Endothelial cell of umbilical vein (primary cell): Measurements from ENCODE around the gene USP49. TPM values are rescaled to one million over a fixed set of nuclear protein-coding genes. Genes with fewer than 3 reads are reported as not detected.

Experiments used
- BruUV-seq: library from RNA; stranded (reverse); fragments of 400-500 nt; replicated peaks from 2 replicates; lab custom pipeline; 2021; lab: Mats Ljungman, UMichigan
- CTCF ChIA-PET: fragments of 300-600, 350-600 bp; sonication (Branson Sonifier 250); formaldehyde crosslinking; loops from one replicate; lab custom pipeline; 2021; ENCODE audit warnings: antibody characterized with exemption, inconsistent platforms; lab: Charles Lee
- POLR2A ChIA-PET: fragments of 300-600, 350-600 bp; sonication (Branson Sonifier 250); formaldehyde crosslinking; loops from one replicate; lab custom pipeline; 2021; ENCODE audit warnings: antibody characterized with exemption, inconsistent platforms; lab: Charles Lee
- DNase-seq: peaks from one replicate; pipeline ENCODE4 v3.0.0-alpha.2; 2011; ENCODE audit warnings: low read depth, low spot score
- FAIRE-seq: peaks from 2 replicates; lab custom pipeline; 2011; peaks lifted over from hg19 to GRCh38; lab: Jason Lieb, UNC
- H2AFZ ChIP-seq: 2 replicates; pipeline ENCODE4 v1.6.0; 2012; ENCODE audit warnings: low read depth, low read length, control low read depth, inconsistent platforms
- H3K27ac ChIP-seq: 2 replicates; pipeline ENCODE4 v1.5.1; 2011; ENCODE audit warnings: low read depth, mild to moderate bottlenecking, control low read depth, low read length, moderate library complexity; ENCODE audit not compliant: insufficient read depth
- H3K27me3 ChIP-seq, 2 experiments: 2 replicates each; pipeline versions ENCODE4 v1.6.0 to v1.6.1; 2011; ENCODE audit warnings: low read length in 2 of 2, mixed read lengths in 1 of 2; ENCODE audit not compliant: control insufficient read depth in 2 of 2, insufficient read depth in 2 of 2
- H3K36me3 ChIP-seq, 2 experiments: 2 replicates in 1 of 2; 3 replicates in 1 of 2; pipeline ENCODE4 v1.5.1; 2011; ENCODE audit warnings: low read length in 2 of 2, mild to moderate bottlenecking in 1 of 2, moderate library complexity in 1 of 2; ENCODE audit not compliant: control insufficient read depth in 2 of 2, insufficient read depth in 2 of 2; ENCODE audit errors: extremely low read depth in 1 of 2
- H3K4me1 ChIP-seq: 3 replicates; pipeline ENCODE4 v1.5.1; 2011; ENCODE audit warnings: mild to moderate bottlenecking, low read length; ENCODE audit not compliant: control insufficient read depth, insufficient read depth; ENCODE audit errors: extremely low read depth
- H3K4me2 ChIP-seq: 2 replicates; pipeline ENCODE4 v1.6.1; 2011; ENCODE audit warnings: low read length, control low read depth, mixed read lengths; ENCODE audit not compliant: insufficient read depth
- H3K4me3 ChIP-seq, 3 experiments: fragments of 200-600 bp in 1 of 3; sonication (generic), shearing (Covaris generic) in 1 of 3; replicated peaks in 1 of 3; 2 replicates each; pipeline ENCODE4 v1.5.1; 2011 to 2016; ENCODE audit warnings: control low read depth in 3 of 3, low read length in 3 of 3, mild to moderate bottlenecking in 2 of 3, inconsistent platforms in 1 of 3, low read depth in 1 of 3, moderate library complexity in 1 of 3; ENCODE audit not compliant: insufficient read depth in 1 of 3
- H3K79me2 ChIP-seq: 2 replicates; pipeline ENCODE4 v1.6.0; 2012; ENCODE audit warnings: low read length, inconsistent platforms; ENCODE audit not compliant: control insufficient read depth, insufficient read depth
- H3K9ac ChIP-seq: replicated peaks from 2 replicates; pipeline ENCODE3; 2011; ENCODE audit warnings: low read length, control low read depth; ENCODE audit not compliant: insufficient read depth; ENCODE audit errors: extremely low read depth
- H3K9me1 ChIP-seq: replicated peaks from 3 replicates; pipeline ENCODE4 v1.6.0; 2011; ENCODE audit warnings: mild to moderate bottlenecking, low read length; ENCODE audit not compliant: control insufficient read depth, insufficient read depth; ENCODE audit errors: extremely low read depth
- H3K9me3 ChIP-seq: replicated peaks from 2 replicates; pipeline ENCODE4 v1.5.1; 2012; ENCODE audit warnings: low read length, inconsistent platforms; ENCODE audit not compliant: control insufficient read depth, insufficient read depth
- H4K20me1 ChIP-seq: replicated peaks from 2 replicates; pipeline ENCODE3; 2011; ENCODE audit warnings: mild to moderate bottlenecking, low read length; ENCODE audit not compliant: control insufficient read depth, insufficient read depth; ENCODE audit errors: extremely low read depth
- CTCF ChIP-seq, 2 donors: IDR thresholded peaks; 1 replicate in 1 of 2; 2 replicates in 1 of 2; pipeline ENCODE4 v1.5.1; 2011; ENCODE audit warnings: low read length in 2 of 2, mild to moderate bottlenecking in 2 of 2, moderate library complexity in 2 of 2, control low read depth in 1 of 2, inconsistent platforms in 1 of 2, low read depth in 1 of 2; ENCODE audit not compliant: insufficient read depth in 1 of 2; ENCODE audit errors: extremely low read depth in 1 of 2
- EZH2 ChIP-seq: IDR thresholded peaks from 2 replicates; pipeline ENCODE4 v1.6.1; 2012; ENCODE audit warnings: borderline replicate concordance, low read depth, mild to moderate bottlenecking, moderate library complexity, low read length, inconsistent platforms; ENCODE audit not compliant: severe bottlenecking
- FOS ChIP-seq: IDR thresholded peaks from 2 replicates; pipeline ENCODE4 v1.6.1; 2011; ENCODE audit warnings: mild to moderate bottlenecking, low read length, moderate library complexity, borderline replicate concordance; ENCODE audit not compliant: insufficient read depth
- GATA2 ChIP-seq: IDR thresholded peaks from 2 replicates; pipeline ENCODE4 v1.7.0; 2011; ENCODE audit warnings: low read depth, mild to moderate bottlenecking, moderate library complexity, mixed read lengths, low read length; ENCODE audit not compliant: insufficient read length, insufficient read depth
- JUN ChIP-seq: IDR thresholded peaks from 2 replicates; pipeline ENCODE4 v1.6.1; 2011; ENCODE audit warnings: borderline replicate concordance, low read depth; ENCODE audit not compliant: insufficient read length, insufficient read depth
- MAX ChIP-seq: IDR thresholded peaks from 2 replicates; pipeline ENCODE4 v1.6.1; 2011; ENCODE audit not compliant: insufficient read depth, insufficient read length
- MYC ChIP-seq: IDR thresholded peaks from one replicate; pipeline ENCODE4 v1.6.1; 2011; ENCODE audit warnings: mild to moderate bottlenecking, low read depth, low read length
- POLR2A ChIP-seq: IDR thresholded peaks from 2 replicates; pipeline ENCODE4 v1.6.1; 2012; ENCODE audit warnings: low read depth, mild to moderate bottlenecking, control low read depth, low read length
- POLR2AphosphoS5 ChIP-seq: IDR thresholded peaks from 2 replicates; pipeline ENCODE4 v1.6.1; 2012; ENCODE audit warnings: low read depth, mild to moderate bottlenecking, control low read depth, low read length, moderate library complexity; ENCODE audit not compliant: insufficient read depth
- dilution Hi-C: fragments of 300-500 bp; cut with MboI; formaldehyde crosslinking; loops from one replicate; pipeline ENCODE4 v1.15.0; 2019; ENCODE audit warnings: low sequenced_read_pairs; ENCODE audit not compliant: extremely low pct_ligation_motif_present
- intact Hi-C: fragments of 100-400 bp; cut with micrococcal nuclease; formaldehyde crosslinking; loops from one replicate; pipeline ENCODE4 v1.10.0; 2022
- polyA plus RNA-seq, 4 experiments: library from polyadenylated mRNA; depleted of rRNA in 3 of 4; stranded (reverse) in 3 of 4; unstranded in 1 of 4; fragments of >200 nt; gene quantifications; 2 replicates each; pipeline versions ENCODE4 v1.2.1 to v1.2.3, GENCODE V29; 2011 to 2012; ENCODE audit warnings: missing spikeins in 1 of 4
- total RNA-seq: library from RNA; stranded (reverse); gene quantifications from 2 replicates; pipeline ENCODE4 v1.2.3, GENCODE V29; 2021

USP49 gene
- total and polyA plus RNA-seq, 2 donors (not counting 3 experiments of a cell fraction or from before 2014, with no cell fraction given): 2.4 to 4.1 TPM

GRCh38 chr6:41917528-41917927 is 22.4 kb upstream of the USP49 start:
- Histone ChIP-seq H3K9me3 (no peaks in the 10 kb centered on the region), H3K4me3 (no peak overlapping the region), H4K20me1 (no peaks in the 10 kb centered on the region), H3K79me2 (peaks cover 41% of the 10 kb centered on the region), H3K36me3 (no peaks in the 10 kb centered on the region), H3K9ac (peak overlapping the region; percentile 73), H3K4me2 (peak overlapping the region; percentile 87), H3K4me1 (peaks cover 27% of the 10 kb centered on the region), H3K27me3 (no peaks in the 10 kb centered on the region), H3K27ac (peak overlapping the region; percentile 91), H3K9me1 (no peaks in the 10 kb centered on the region), H2AFZ (peak overlapping the region; percentile 64)
- DNase-seq (peak; percentile 83), FAIRE-seq (peak; percentile 95)
- no peak for TF ChIP-seq GATA2
- TF ChIP-seq POLR2A: peak; percentile 38
- no peak for TF ChIP-seq CTCF (IDR thresholded peaks at IDR 0.05; ENCODE audit: extremely low read depth in 1 of 2, insufficient read depth in 1 of 2, low read depth in 1 of 2, low read length in 2 of 2)
- TF ChIP-seq EZH2: no peak
- no peak for TF ChIP-seq MAX
- TF ChIP-seq POLR2AphosphoS5: peak; percentile 81
- TF ChIP-seq JUN: peak; percentile 75
- TF ChIP-seq MYC: no peak
- peak; percentile 87 for TF ChIP-seq FOS
- intact Hi-C loops: loop anchor here (1.0 to 2.0 kb wide), 3 partner anchors 15 to 130 kb away; partner anchors contain the start of genes TOMM6 and USP49
- CTCF ChIA-PET: interaction anchor here (0.6 to 1.6 kb wide), 3 partner anchors 22 to 130 kb away, joined by 4 to 8 read pairs (median 4); partner anchors contain the start of gene TOMM6
- dilution Hi-C loops: no loop called here
- POLR2A ChIA-PET: no interaction called here
- no TSS peak for BruUV-seq
